Esophagus muscularis mucosa (tissue), 4 donors: ENCODE data around the gene DMKN. TPM values are rescaled to one million over a fixed set of nuclear protein-coding genes. Genes with fewer than 3 reads are reported as not detected.

Source experiments
- DNase-seq: peaks from one replicate; pipeline ENCODE4 v3.0.0-alpha.2; 2017; ENCODE audit errors: extremely low spot score
- H3K27ac ChIP-seq, 4 donors: fragments of 200-600 bp; sonication (generic); replicated peaks in 1 of 4; 1 replicate in 3 of 4; 2 replicates in 1 of 4; pipeline ENCODE4 v1.5.1; 2016 to 2019; ENCODE audit warnings: mild to moderate bottlenecking in 1 of 4
- H3K27me3 ChIP-seq, 4 donors: fragments of 200-600 bp; sonication (generic); one replicate each; pipeline versions ENCODE4 v1.5.1 to v1.6.0; 2016 to 2019
- H3K36me3 ChIP-seq, 4 donors: fragments of 200-600 bp; sonication (generic); one replicate each; pipeline ENCODE4 v1.5.1; 2016 to 2019
- H3K4me1 ChIP-seq, 4 donors: fragments of 200-600 bp; sonication (generic); one replicate each; pipeline ENCODE4 v1.5.1; 2016 to 2019
- H3K4me3 ChIP-seq, 4 donors: fragments of 200-600 bp; sonication (generic); 1 replicate in 2 of 4; 2 replicates in 2 of 4; pipeline ENCODE4 v1.5.1; 2016 to 2019; ENCODE audit warnings: mild to moderate bottlenecking in 4 of 4, moderate library complexity in 1 of 4
- H3K9me3 ChIP-seq, 4 donors: fragments of 200-600 bp; sonication (generic); 1 replicate in 3 of 4; 2 replicates in 1 of 4; pipeline ENCODE4 v1.5.1; 2016 to 2019
- EP300 ChIP-seq: sonication (generic); formaldehyde crosslinking; IDR thresholded peaks from one replicate; pipeline ENCODE4 v1.6.1; 2017; ENCODE audit warnings: antibody characterized with exemption
- POLR2A ChIP-seq: fragments of 450-650 bp; IDR thresholded peaks from one replicate; pipeline ENCODE4 v1.6.1; 2017; ENCODE audit warnings: antibody characterized with exemption, moderate library complexity, mild to moderate bottlenecking, low read depth
- POLR2AphosphoS5 ChIP-seq, 2 donors: sonication (generic); formaldehyde crosslinking; IDR thresholded peaks; one replicate each; pipeline ENCODE4 v1.6.1; 2017; ENCODE audit warnings: antibody characterized with exemption in 2 of 2
- WGBS: methylation state at CpG from one replicate; pipeline ENCODE4 v1.1.5; 2018; 5-methylcytosine and 5-hydroxymethylcytosine counted together
- intact Hi-C: fragments of 100-400 bp; cut with DNase I; formaldehyde crosslinking; loops from one replicate; pipeline ENCODE4 v1.15.1; 2023
- total RNA-seq, 4 donors: library from RNA; depleted of rRNA; stranded (reverse); fragments of >200 nt; gene quantifications; one replicate each; pipeline versions ENCODE4 v1.1.0 to v1.2.1, GENCODE V29; 2016
- TF ChIP-seq, protein P1 (sequence below), 3 experiments: fragments of 200-600 bp in 2 of 3; fragments of 450-650 bp in 1 of 3; sonication (generic) in 2 of 3; IDR thresholded peaks; one replicate each; pipeline ENCODE4 v1.5.1; 2017 to 2019; ENCODE audit warnings: antibody characterized with exemption in 3 of 3, mild to moderate bottlenecking in 2 of 3, moderate library complexity in 1 of 3

DMKN gene
- total RNA-seq, 4 donors from 2014 or later = 1.7 to 5.5 (median 3.8) TPM

DNA sequence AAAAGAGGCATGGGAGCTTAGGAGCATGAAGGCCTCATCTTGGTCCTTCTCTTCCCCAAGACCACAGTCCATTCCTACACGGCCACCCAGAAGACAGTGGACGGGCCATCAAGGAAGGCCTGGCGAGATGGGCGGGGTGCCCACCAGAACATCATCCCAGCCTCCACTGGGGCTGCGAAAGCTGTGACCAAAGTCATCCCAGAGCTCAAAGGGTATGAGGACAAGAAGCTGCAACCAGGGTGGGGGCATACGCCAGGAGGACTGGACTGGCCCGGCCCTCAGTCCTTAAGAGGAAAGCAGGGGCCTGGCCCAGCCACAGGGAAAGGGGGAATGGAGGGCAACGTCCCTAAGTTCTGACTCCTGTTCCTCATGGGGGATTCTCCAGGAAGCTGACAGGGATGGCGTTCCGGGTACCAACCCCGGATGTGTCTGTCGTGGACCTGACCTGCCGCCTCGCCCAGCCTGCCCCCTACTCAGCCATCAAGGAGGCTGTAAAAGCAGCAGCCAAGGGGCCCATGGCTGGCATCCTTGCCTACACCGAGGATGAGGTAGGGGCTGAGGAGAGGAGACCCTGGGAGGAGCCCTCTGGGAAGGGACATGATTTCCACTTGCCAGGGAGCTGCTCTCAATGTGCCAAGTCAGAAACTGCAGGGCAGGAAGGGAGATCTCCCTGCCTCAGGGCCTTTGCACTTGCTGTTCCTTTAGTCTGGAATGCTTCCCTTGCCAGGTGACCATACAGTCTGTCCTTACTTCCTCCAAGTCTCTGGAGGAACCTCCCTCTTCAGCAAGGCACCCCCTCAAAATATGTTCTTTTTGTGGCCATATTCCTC, 30.0 kb upstream of the DMKN start:
- H3K4me3 ChIP-seq = no peak overlapping the region
- H3K4me1 ChIP-seq = peaks cover 16 to 33% (median 28%) of the 10 kb centered on the region in 4 donors
- no peaks in the 10 kb centered on the region for H3K9me3 ChIP-seq
- intact Hi-C loops = no loop called here
- TF ChIP-seq POLR2AphosphoS5 (IDR thresholded peaks at IDR 0.05) = no peak
- TF ChIP-seq, protein P1, sequence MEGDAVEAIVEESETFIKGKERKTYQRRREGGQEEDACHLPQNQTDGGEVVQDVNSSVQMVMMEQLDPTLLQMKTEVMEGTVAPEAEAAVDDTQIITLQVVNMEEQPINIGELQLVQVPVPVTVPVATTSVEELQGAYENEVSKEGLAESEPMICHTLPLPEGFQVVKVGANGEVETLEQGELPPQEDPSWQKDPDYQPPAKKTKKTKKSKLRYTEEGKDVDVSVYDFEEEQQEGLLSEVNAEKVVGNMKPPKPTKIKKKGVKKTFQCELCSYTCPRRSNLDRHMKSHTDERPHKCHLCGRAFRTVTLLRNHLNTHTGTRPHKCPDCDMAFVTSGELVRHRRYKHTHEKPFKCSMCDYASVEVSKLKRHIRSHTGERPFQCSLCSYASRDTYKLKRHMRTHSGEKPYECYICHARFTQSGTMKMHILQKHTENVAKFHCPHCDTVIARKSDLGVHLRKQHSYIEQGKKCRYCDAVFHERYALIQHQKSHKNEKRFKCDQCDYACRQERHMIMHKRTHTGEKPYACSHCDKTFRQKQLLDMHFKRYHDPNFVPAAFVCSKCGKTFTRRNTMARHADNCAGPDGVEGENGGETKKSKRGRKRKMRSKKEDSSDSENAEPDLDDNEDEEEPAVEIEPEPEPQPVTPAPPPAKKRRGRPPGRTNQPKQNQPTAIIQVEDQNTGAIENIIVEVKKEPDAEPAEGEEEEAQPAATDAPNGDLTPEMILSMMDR (IDR thresholded peaks at IDR 0.05) = no peak
- no peak for TF ChIP-seq EP300
- no peak for TF ChIP-seq POLR2A
- DNase-seq = no peak
- 95% methylated on average over 8 of the region's 15 CpGs for WGBS
- no peak overlapping the region for H3K27ac ChIP-seq
- no peaks in the 10 kb centered on the region for H3K27me3 ChIP-seq
- peaks cover 4 to 27% (median 14%) of the 10 kb centered on the region in 4 donors for H3K36me3 ChIP-seq

DNA sequence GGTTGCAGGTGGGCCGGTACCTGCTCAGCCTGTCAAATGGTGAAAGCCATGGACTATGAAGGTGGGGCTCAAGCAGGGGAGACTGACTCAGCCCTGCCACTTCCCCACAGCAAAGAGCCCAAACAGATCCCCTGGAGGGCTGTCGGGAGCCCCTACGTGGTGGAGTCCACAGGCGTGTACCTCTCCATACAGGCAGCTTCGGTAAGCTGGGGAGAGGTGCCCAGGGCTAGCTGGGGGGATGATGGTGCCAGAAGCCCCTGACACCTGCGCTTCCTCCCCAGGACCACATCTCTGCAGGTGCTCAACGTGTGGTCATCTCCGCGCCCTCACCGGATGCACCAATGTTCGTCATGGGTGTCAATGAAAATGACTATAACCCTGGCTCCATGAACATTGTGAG, 28.8 kb upstream of the DMKN start:
- peaks cover 0 to 15% (median 5%) of the 10 kb centered on the region in 4 donors for H3K36me3 ChIP-seq
- TF ChIP-seq, protein P1 (IDR thresholded peaks at IDR 0.05) = no peak
- no peak for TF ChIP-seq EP300
- TF ChIP-seq POLR2A = no peak
- TF ChIP-seq POLR2AphosphoS5 (IDR thresholded peaks at IDR 0.05) = no peak
- H3K27me3 ChIP-seq = no peaks in the 10 kb centered on the region
- WGBS = 91% methylated on average over 6 of the region's 11 CpGs
- no peak for DNase-seq
- H3K4me3 ChIP-seq = no peak overlapping the region
- no peaks in the 10 kb centered on the region for H3K9me3 ChIP-seq
- peaks cover 16 to 29% (median 24%) of the 10 kb centered on the region in 4 donors for H3K4me1 ChIP-seq
- H3K27ac ChIP-seq = no peak overlapping the region
- intact Hi-C loops = no loop called here

DNA sequence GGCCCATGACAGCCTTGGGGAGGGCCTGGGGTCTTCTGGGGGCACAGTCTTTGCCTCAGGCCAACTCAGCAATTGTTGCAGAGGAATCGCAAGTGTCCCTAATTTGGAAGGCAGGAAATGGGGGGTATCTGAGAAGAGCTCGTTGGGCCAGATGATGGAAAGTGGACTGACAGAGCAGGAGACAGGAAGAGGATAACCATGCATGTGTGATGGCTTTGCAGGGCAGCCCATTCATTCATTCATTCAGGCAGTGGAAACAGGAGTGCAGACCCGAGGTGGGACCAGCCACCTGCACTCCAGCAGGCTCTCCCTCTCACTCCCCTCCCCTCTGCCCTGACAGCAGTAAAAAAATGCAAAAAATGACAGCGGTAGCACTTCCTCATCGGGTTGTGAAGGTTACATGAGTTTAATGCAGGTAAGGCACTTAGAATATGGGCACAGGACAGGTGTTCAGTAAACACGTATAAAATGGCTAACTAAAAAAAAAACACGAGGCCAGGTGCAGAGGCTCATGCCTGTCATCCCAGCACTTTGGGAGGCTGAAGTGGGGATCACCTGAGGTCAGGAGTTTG, 27.0 kb upstream of the DMKN start:
- no peak overlapping the region for H3K4me3 ChIP-seq
- DNase-seq = no peak
- WGBS = 78% methylated on average over 6 of the region's 7 CpGs
- peaks cover 0 to 9% (median 0%) of the 10 kb centered on the region in 4 donors for H3K36me3 ChIP-seq
- H3K4me1 ChIP-seq = peaks cover 7 to 14% (median 10%) of the 10 kb centered on the region in 4 donors
- peaks cover 0 to 10% (median 0%) of the 10 kb centered on the region in 4 donors for H3K27me3 ChIP-seq
- TF ChIP-seq POLR2AphosphoS5 (IDR thresholded peaks at IDR 0.05) (no peak), EP300 (no peak), POLR2A (no peak)
- TF ChIP-seq, protein P1 (IDR thresholded peaks at IDR 0.05) = no peak
- intact Hi-C loops = no loop called here
- H3K9me3 ChIP-seq = no peaks in the 10 kb centered on the region
- no peak overlapping the region for H3K27ac ChIP-seq

DNA sequence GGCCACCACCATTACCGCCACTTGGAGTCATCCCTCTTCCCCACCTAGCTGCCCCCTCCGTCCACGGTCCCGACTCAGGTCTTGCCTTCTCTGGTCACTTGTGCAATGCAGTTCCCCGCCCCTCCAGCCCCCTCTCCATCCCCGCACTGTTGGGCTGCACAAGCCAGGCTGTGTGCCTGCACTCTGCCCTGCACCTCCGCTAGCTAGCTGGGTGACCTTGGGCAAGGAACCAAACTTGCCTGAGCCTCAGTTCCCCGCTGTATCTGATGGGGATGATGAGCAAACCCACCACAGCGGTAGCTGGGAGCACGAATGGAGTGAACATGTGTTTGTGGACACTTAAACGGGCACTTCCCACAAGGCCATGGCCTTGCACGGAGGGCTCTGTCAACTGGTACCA, 26.4 kb upstream of the DMKN start:
- Histone ChIP-seq H3K4me3 (no peak overlapping the region), H3K36me3 (peaks cover 0 to 9% (median 0%) of the 10 kb centered on the region in 4 donors), H3K9me3 (no peaks in the 10 kb centered on the region), H3K27me3 (peaks cover 0 to 12% (median 0%) of the 10 kb centered on the region in 4 donors), H3K27ac (no peak overlapping the region), H3K4me1 (peaks cover 6 to 11% (median 9%) of the 10 kb centered on the region in 4 donors)
- no peak for DNase-seq
- 85% methylated on average over 8 of the region's 12 CpGs for WGBS
- TF ChIP-seq, protein P1 (IDR thresholded peaks at IDR 0.05) = no peak
- no peak for TF ChIP-seq POLR2A
- TF ChIP-seq POLR2AphosphoS5 (IDR thresholded peaks at IDR 0.05) = no peak
- no peak for TF ChIP-seq EP300
- intact Hi-C loops = no loop called here
